Measurements from ENCODE around the gene UBA7. TPM values are rescaled to one million over a fixed set of nuclear protein-coding genes. Genes with fewer than 3 reads are reported as not detected.
"Not testable (repeated sequence)": the region's sequence is repeated elsewhere in the genome, so short reads cannot be mapped to it uniquely, and the experiment has no call there.

The UBA7 gene
- total RNA-seq, 1 experiment from 2014 or later = 3.8 TPM

DNA sequence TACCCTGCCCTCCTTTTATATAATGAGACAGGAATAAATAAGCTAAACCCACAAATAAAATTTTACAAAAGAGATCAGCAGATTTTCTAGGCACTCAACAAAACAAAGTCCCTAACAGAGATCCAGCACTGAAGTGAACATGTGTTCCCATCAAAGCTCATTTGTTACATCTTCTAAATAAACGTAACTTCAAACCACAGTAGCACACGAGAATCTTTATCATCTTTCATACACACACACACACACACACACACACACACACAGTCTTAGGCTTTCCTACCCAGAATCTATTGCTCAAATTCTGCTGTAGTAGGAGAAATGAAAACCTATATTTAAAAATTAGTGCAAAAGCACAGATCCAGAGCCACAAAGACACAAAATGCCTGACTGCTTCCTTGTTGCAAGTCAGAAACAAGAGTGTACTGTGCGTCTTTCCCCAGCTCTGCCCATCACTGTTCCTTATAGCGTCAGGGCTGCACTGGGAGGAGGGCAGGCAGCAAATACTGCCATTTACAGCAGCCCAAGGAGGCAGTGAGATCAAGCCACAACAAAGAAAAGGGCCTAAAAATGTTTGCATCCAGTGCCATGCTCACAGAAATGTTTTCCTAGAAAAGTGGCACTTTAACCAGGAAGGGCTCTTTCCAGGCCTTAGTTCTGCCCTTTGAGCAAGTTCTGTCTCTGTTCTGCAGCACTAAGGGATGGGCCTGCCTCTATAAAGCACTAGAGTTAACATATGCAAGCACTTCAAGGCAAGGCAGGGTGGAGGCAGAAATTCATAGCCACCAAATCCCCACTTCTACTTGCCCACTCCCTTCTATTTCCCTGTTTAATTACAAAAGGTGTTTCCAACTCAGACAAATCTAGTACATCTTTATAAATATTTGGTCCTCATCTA, 33.4 kb downstream of the UBA7 start:
- intact Hi-C loops (cut with micrococcal nuclease) = no loop called here
- no TSS peak for BruUV-seq (replicated peaks)
- POLR2A ChIA-PET = interaction anchor here (1.4 kb wide), 1 partner anchor 23 kb away, joined by 3 read pairs; no protein-coding TSS in a partner anchor
- Mint-ChIP-seq H3K4me3 (ENCODE audit: unreplicated experiment) (no peak overlapping the region), H3K36me3 (ENCODE audit: insufficient read depth, unreplicated experiment) (peaks cover 42% of the 10 kb centered on the region), H3K4me1 (ENCODE audit: insufficient read depth, unreplicated experiment) (peaks cover 8% of the 10 kb centered on the region), H3K27ac (ENCODE audit: low read depth, unreplicated experiment) (peak overlapping the region; percentile 35), H3K9me3 (ENCODE audit: unreplicated experiment) (no peaks in the 10 kb centered on the region), H3K27me3 (ENCODE audit: insufficient read depth, unreplicated experiment) (no peaks in the 10 kb centered on the region)
- no peak for DNase-seq (ENCODE audit: unreplicated experiment)
- CTCF ChIA-PET = no interaction called here
- TF ChIP-seq, protein P1, sequence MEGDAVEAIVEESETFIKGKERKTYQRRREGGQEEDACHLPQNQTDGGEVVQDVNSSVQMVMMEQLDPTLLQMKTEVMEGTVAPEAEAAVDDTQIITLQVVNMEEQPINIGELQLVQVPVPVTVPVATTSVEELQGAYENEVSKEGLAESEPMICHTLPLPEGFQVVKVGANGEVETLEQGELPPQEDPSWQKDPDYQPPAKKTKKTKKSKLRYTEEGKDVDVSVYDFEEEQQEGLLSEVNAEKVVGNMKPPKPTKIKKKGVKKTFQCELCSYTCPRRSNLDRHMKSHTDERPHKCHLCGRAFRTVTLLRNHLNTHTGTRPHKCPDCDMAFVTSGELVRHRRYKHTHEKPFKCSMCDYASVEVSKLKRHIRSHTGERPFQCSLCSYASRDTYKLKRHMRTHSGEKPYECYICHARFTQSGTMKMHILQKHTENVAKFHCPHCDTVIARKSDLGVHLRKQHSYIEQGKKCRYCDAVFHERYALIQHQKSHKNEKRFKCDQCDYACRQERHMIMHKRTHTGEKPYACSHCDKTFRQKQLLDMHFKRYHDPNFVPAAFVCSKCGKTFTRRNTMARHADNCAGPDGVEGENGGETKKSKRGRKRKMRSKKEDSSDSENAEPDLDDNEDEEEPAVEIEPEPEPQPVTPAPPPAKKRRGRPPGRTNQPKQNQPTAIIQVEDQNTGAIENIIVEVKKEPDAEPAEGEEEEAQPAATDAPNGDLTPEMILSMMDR (IDR thresholded peaks at IDR 0.05; ENCODE audit: unreplicated experiment) = no peak

DNA sequence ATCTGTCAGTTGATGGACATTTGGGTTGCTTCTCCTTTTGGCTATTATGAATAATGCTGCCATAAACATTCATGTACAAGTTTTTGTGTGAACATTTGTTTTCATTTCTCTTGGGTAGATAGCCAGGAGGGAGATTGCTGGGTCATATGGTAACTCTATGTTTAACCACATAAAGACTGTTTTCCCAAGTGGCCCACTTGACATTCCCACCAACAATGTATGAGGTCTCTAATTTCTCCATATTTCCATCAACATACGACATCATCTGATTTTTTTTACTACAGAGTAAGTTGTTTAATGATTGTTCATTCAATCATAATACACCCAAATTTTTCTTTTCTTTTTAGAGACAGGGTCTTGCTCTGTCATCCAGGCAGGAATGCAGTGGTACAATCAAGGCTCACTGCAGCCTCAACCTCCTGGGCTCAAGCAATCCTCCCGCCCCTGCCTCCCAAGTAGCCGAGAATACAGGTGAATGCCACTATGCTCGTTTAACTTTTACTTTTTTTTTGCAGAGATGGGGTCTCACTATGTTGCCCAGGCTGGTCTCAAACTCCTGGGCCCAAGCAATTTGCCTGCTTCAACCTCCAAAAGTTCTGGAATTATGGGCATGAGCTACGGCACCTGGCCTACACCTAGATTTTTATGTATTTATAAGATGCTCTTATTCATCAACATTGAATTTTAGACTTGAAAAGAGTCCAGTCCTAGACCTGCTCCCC, 34.2 kb downstream of the UBA7 start:
- no peak overlapping the region for H3K27ac Mint-ChIP-seq (ENCODE audit: low read depth, unreplicated experiment)
- CTCF ChIA-PET = no interaction called here
- no TSS peak for BruUV-seq (replicated peaks)

DNA sequence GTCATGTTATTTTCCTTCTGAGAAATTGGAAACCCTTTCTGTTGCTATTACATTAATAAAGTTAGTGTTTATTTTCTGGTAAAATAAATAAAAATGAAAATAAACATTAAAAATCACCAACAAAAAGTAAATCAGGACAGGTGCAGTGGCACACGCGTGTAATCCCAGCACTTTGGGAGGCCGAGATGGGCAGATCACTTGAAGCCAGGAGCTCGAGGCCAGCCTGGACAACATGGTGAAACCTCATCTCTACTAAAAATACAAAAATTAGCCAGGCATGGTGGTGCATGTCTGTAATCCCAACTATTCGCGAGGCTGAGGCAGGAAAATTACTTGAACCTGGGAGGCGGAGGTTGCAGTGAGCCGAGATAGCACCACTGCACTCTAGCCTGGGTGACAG, 37.7 kb downstream of the UBA7 start:
- DNase-seq (ENCODE audit: unreplicated experiment); H3K9me3 Mint-ChIP-seq (ENCODE audit: unreplicated experiment); H3K4me3 Mint-ChIP-seq (ENCODE audit: unreplicated experiment); intact Hi-C loops (cut with micrococcal nuclease); H3K27ac Mint-ChIP-seq (ENCODE audit: low read depth, unreplicated experiment); BruUV-seq (replicated peaks); H3K27me3 Mint-ChIP-seq (ENCODE audit: insufficient read depth, unreplicated experiment); H3K4me1 Mint-ChIP-seq (ENCODE audit: insufficient read depth, unreplicated experiment): not testable (repeated sequence)
- ChIA-PET CTCF (interaction anchor here (0.7 kb wide), 2 partner anchors 63 to 328 kb away, joined by 3 read pairs; no protein-coding TSS in a partner anchor), POLR2A (interaction anchor here (0.7 to 3.5 kb wide), 2 partner anchors 10 to 105 kb away, joined by 4 to 19 read pairs; partner anchors contain the start of gene IP6K1)
- peaks cover 26% of the 10 kb centered on the region for H3K36me3 Mint-ChIP-seq (ENCODE audit: insufficient read depth, unreplicated experiment)

More for the DNA sequence above, 34.2 kb downstream of the UBA7 start:
- Mint-ChIP-seq H3K27me3 (ENCODE audit: insufficient read depth, unreplicated experiment) (no peaks in the 10 kb centered on the region), H3K4me1 (ENCODE audit: insufficient read depth, unreplicated experiment) (peaks cover 8% of the 10 kb centered on the region), H3K4me3 (ENCODE audit: unreplicated experiment) (no peak overlapping the region), H3K36me3 (ENCODE audit: insufficient read depth, unreplicated experiment) (peaks cover 42% of the 10 kb centered on the region), H3K9me3 (ENCODE audit: unreplicated experiment) (no peaks in the 10 kb centered on the region)
- POLR2A ChIA-PET = interaction anchor here (1.0 kb wide), 1 partner anchor 55 kb away, joined by 4 read pairs; no protein-coding TSS in a partner anchor
- TF ChIP-seq, protein P1 (IDR thresholded peaks at IDR 0.05; ENCODE audit: unreplicated experiment) = no peak
- DNase-seq (ENCODE audit: unreplicated experiment) = no peak
- intact Hi-C loops (cut with micrococcal nuclease) = no loop called here

DNA sequence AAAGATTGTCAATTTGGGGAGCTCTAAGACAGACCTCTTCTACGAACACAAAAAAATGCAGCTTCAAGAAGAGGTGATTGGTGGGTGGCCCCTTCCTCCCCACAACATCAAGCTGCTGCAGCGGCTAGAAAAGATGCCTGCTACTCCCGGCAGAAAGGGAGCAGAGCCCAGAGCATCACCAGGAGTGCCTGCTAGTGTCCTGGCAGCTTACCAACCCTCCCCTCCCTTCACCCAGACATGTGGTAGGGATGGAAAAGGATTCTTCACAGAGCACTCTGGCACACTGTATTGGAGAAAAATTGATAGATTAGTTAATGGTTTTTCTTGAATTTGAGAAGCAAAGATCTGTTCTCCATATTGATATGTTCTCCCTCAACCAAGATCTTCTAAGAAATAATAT, 38.2 kb downstream of the UBA7 start:
- H3K36me3 Mint-ChIP-seq (ENCODE audit: insufficient read depth, unreplicated experiment) = peaks cover 22% of the 10 kb centered on the region
- no peaks in the 10 kb centered on the region for H3K9me3 Mint-ChIP-seq (ENCODE audit: unreplicated experiment)
- no peak for DNase-seq (ENCODE audit: unreplicated experiment)
- TF ChIP-seq, protein P1 (IDR thresholded peaks at IDR 0.05; ENCODE audit: unreplicated experiment) = no peak
- no TSS peak for BruUV-seq (replicated peaks)
- no peak overlapping the region for H3K27ac Mint-ChIP-seq (ENCODE audit: low read depth, unreplicated experiment)
- no peak overlapping the region for H3K4me3 Mint-ChIP-seq (ENCODE audit: unreplicated experiment)
- ChIA-PET POLR2A (interaction anchor here (3.5 kb wide), 1 partner anchor 11 kb away, joined by 19 read pairs; the partner anchor contains the start of gene IP6K1), CTCF (interaction anchor here (0.6 to 0.7 kb wide), 3 partner anchors 64 to 346 kb away, joined by 3 read pairs; no protein-coding TSS in a partner anchor)
- intact Hi-C loops (cut with micrococcal nuclease) = no loop called here
- no peaks in the 10 kb centered on the region for H3K27me3 Mint-ChIP-seq (ENCODE audit: insufficient read depth, unreplicated experiment)
- H3K4me1 Mint-ChIP-seq (ENCODE audit: insufficient read depth, unreplicated experiment) = peaks cover 8% of the 10 kb centered on the region
